ENCODE data around the gene DIPK1A.

DIPK1A gene

GRCh38 chr1:92870591-92870990, 90.7 kb downstream of the DIPK1A start:
- DNase-seq, result no peak

GRCh38 chr1:92864131-92864530, 97.1 kb downstream of the DIPK1A start:
- DNase-seq, result no peak

- no peak for DNase-seq
These were observed 98.7 kb downstream of the DIPK1A start for GRCh38 chr1:92862605-92863004.

GRCh38 chr1:92859400-92860039, 101.7 kb downstream of the DIPK1A start:
- DNase-seq, result no peak

- DNase-seq, result peak; percentile 57
These were observed 102.5 kb downstream of the DIPK1A start for GRCh38 chr1:92858564-92859399.

- DNase-seq, result no peak
These were observed 103.4 kb downstream of the DIPK1A start for GRCh38 chr1:92857817-92858216.

- no peak for DNase-seq
These were observed 106.0 kb downstream of the DIPK1A start for GRCh38 chr1:92855236-92855635.

- no peak for DNase-seq
These were observed 107.0 kb downstream of the DIPK1A start for GRCh38 chr1:92854101-92854785.

- DNase-seq, result no peak
These were observed 108.0 kb downstream of the DIPK1A start for GRCh38 chr1:92853299-92853698.

- no peak for DNase-seq
These were observed 109.5 kb downstream of the DIPK1A start for GRCh38 chr1:92851729-92852128.

GRCh38 chr1:92850019-92850418, 111.2 kb downstream of the DIPK1A start:
- DNase-seq, result no peak

GRCh38 chr1:92848201-92848600, 113.1 kb downstream of the DIPK1A start:
- DNase-seq, result no peak

- no peak for DNase-seq
These were observed 115.4 kb downstream of the DIPK1A start for GRCh38 chr1:92845908-92846307.

- no peak for DNase-seq
These were observed 116.8 kb downstream of the DIPK1A start for GRCh38 chr1:92844439-92844838.

- DNase-seq, result no peak
These were observed 117.6 kb downstream of the DIPK1A start for GRCh38 chr1:92843429-92844352.

- no peak for DNase-seq
These were observed 118.2 kb downstream of the DIPK1A start for GRCh38 chr1:92843046-92843423.

- no peak for DNase-seq
These were observed 118.9 kb downstream of the DIPK1A start for GRCh38 chr1:92842082-92843045.

GRCh38 chr1:92840600-92840999, 120.7 kb downstream of the DIPK1A start:
- no peak for DNase-seq

- DNase-seq, result no peak
These were observed 121.8 kb downstream of the DIPK1A start for GRCh38 chr1:92839442-92839841.

- DNase-seq, result no peak
These were observed 122.7 kb downstream of the DIPK1A start for GRCh38 chr1:92838519-92838918.

- no peak for DNase-seq
These were observed 124.2 kb downstream of the DIPK1A start for GRCh38 chr1:92837062-92837461.

- DNase-seq, result no peak
These were observed 126.6 kb downstream of the DIPK1A start for GRCh38 chr1:92834617-92835016.
